GM21515 (cell line): ENCODE results near the gene PLEKHM3.
"Not testable (repeated sequence)": the region's sequence is repeated elsewhere in the genome, so short reads cannot be mapped to it uniquely, and the experiment has no call there.

Source experiments
- ATAC-seq: cut with Tn5 transposase; IDR thresholded peaks from one replicate; pipeline ENCODE4 v1.9.1; 2021; ENCODE audit not compliant: unreplicated experiment

Gene PLEKHM3

DNA sequence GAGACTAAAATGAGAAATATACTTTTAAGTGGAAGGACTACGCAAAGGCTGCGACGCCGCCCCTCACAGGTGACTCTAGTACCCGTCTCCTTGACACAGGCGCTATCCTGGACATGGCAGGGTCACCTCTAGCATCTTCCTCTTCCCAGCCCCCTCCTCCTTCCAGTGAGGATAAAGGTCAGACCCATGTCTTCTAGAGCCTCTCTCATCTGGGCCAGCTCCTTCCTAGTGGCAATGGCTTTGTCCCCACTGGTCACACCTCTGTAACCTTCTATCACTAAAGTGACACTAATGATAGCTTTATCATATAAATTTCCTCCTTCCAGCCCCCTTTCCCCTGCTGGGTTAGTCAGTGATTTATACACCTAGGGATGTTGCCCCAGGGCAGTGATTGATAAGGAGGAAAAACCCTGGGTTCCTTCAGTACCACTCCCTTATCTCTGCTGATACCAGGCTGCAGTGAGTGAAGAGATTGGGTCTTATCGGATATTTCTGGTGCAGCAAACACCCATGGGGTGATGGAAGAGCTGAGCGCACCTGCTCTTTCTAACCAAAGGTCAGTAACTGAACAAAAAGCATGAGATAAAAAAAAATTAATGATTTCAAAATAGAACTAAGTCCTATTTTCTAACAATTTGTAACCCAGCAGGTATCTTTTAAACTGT lies 193.6 kb downstream of the PLEKHM3 start:
- no peak for ATAC-seq

- ATAC-seq = no peak
Measured at GRCh38 chr2:207830778-207831438, 194.4 kb downstream of the PLEKHM3 start.

- ATAC-seq = no peak
Measured at GRCh38 chr2:207828361-207829057, 196.8 kb downstream of the PLEKHM3 start.

GRCh38 chr2:207825978-207826377 lies 199.3 kb downstream of the PLEKHM3 start:
- no peak for ATAC-seq

DNA sequence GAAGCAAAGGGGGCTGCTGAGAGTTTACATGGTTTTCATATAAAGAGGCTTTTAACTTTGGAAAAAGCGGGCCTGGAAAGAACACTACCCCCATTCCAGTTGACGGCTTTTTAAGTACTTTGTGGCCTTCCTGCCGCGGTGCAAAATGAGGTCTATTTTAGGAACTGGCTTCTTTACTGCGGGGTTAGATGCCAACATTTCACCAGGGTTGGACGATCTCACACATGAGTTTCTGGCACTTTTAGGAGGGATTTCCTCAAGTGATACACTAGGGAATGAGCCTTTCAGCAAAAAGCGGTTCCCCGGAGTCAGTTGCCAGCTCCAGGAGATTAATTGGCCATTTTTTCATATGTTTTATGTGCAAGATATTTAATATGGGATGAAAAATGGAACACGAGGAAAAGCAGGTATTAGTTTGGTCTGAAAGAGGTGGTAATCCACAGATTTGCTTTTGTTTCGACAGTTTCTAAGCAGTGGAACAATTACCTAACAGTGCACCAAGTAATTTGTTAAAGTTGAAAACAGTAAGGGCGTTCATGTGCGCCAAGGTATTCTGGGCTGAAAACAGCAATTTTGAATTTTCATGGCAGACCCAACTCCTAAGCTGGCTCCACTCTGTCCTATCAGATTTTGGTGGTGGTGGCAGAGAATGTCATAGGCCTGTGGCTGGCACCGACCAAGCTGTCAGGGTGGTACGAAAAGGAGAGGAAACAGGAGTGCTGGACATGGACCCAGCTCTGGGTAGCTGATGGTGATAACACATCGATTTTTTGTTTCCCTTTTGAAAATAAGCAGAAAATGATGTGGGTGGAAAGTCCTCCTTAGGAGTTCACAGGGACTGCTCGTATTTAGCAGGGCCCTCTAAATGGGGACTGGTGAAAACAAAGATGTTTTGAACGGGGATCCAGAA lies 200.0 kb downstream of the PLEKHM3 start:
- no peak for ATAC-seq

GRCh38 chr2:207823865-207824264 lies 201.5 kb downstream of the PLEKHM3 start:
- no peak for ATAC-seq

- no peak for ATAC-seq
Measured at GRCh38 chr2:207819839-207820784, 205.2 kb downstream of the PLEKHM3 start.

DNA sequence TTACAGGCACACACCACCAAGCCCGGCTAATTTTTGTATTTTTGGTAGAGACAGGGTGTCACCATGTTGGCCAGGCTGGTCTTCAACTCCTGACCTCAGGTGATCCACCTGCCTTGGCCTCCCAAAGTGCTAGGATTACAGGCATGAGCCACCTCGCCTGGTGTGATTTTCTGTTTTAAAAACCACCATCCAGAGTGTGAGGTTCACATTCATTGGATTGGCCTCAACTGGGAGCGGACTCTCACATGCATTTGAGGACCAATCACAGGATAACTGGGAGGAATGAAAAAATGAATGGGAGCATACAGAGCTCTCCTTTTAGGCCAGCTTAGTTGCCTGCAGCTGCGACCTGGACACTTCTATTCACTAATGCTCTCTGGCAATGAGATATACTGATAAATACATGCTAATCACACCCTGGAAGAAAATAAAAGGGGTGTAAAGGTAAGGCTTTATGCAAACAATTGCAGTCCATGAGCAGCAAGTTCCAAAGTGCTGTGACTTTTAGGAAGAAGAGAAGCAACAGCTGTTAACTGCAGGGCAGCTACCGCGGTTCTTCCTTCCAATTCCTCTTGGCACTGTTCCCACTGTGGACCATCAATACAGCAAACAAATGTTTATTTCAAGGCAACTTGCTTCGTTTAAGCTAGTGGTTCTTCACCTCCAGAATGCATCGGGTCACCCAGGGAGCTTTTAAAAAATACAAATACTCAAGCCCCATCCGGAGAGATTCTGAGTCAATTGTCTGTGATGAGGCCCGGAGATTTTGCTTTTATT lies 206.1 kb downstream of the PLEKHM3 start:
- ATAC-seq = no peak

DNA sequence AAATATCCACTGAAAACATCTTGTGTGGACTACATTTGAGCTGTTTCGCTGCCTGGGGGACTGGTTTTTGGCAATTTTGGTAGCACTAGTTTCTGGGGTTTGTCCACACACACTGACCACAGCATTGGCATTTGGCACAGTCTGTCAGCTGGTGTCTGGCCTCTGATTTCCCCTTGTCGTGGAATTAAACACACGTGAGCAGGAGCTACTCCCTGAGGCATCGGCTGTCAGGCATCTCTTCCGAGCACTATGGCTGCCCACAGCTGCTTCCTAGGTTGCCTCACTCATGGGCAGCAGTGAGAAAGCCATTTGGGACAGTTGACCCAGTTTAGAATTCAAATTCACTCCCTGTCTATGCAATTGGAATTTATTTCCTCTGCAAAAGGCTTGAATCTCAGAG lies 208.8 kb downstream of the PLEKHM3 start:
- no peak for ATAC-seq

DNA sequence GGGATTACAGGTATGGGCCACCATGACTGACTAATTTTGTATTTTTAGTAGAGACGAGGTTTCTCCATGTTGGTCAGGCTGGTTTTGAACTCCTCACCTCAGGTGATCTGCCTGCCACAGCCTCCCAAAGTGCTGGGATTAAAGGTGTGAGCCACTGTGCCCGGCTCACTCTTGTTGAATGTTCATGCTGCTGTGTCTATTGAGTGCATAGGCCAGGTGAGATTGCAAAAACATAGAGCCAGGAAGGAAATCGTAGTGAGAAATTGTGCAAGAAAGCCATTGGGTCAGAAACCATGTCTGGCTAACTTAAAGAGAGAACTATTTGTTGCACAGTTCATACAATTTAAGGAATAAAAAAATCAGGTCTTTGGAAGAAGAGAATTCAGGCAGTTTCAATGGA lies 210.1 kb downstream of the PLEKHM3 start:
- ATAC-seq = no peak

DNA sequence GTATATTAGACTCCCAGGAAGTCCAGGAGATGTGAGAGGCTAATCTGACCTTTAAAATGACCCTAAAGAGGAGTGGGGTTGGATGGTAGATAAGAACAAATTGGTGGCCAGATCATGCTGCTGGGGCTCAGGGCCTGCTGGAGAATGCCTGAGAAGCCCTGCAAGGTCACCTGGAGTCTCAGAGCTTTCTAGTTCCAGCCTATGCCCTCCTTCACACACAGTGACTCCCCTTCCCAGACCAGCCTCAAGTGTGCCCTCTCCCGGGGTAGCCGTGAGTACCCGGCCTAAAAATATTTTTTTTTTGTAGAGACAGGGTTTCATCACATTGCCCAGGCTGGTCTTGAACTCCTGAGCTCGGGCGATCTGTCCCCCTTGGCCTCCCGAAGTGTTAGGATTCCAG lies 211.4 kb downstream of the PLEKHM3 start:
- ATAC-seq = no peak

DNA sequence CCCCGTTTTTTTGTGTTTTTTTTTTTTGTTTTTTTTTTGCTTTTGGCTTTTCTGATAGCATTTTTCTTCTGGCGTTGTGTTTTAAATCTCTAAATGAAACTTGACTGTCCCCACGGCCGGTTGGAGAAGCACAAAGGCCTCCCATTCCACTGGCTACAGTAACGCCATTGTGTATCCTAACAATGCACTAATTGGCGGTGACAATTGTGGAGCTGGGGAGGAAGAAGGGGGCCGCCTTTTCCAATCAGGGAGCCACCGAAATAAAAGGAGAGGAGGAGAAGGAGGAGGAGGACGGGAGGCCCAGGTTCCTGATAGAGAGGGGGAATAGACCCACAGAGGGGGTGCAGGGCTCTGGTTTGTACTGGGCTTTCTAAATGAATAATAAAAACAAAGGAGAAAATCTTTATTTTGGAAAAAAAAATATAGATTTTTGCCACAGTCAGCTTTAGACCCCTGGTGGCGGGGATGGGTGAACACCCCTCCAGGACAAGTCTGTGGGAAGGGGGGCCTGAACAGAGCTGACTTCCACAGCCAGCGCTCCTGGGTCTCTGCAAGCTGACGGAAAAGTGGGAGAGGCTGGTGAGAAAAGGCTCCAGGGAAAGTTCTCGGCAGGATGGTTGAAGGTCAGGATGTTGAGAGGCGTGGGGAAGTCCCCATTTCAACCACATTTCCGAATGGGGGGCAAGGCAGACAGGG lies 212.0 kb downstream of the PLEKHM3 start:
- ATAC-seq = no peak

DNA sequence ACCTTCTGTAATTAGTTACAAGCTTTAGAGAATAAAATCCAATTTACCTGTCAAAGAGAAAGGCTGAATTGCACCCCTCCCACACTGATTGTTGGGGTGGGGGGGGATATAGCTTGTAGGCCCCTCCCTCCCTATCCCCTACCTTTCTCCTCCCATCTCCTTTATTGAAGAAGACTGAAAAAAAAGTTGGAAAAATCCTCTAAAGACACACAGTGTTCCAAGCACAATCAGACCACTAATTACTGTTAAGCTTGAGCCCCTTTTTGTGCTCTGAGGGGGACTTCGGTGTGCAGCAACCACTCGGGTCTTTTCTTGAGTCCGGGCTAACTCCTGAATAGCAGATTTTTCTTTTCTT lies 212.6 kb downstream of the PLEKHM3 start:
- no peak for ATAC-seq

- ATAC-seq = no peak
Measured at GRCh38 chr2:207812058-207812725, 213.1 kb downstream of the PLEKHM3 start.

GRCh38 chr2:207811658-207812057 lies 213.7 kb downstream of the PLEKHM3 start:
- ATAC-seq = not testable (repeated sequence)

DNA sequence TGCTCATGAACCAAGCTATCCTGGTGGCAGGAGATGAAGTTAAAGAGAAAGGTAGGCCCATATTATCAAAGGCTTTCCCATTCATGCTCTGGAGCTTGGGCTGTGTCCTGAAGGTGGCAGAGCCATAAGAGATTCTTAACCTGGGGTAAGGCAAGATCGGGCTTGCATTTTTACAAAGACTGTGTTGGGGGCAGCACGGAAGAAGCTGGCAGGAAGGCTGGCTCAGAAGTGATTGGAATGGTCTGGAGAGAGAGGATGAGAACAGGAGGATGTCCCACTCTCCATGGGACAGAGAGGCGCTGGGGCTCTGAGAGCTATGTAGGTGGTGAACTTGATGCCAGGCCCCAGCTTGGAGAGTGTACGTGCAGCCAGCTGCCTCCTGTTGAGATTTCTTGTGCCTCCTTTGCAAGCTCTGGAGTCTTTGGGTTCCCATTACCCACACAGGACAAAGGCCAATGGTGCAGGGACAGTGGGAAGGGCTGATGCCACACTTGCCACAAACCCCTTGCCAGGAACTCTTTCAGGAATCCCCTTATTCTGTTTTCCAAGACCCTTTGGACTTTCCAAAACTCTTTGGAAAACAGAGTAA lies 215.0 kb downstream of the PLEKHM3 start:
- no peak for ATAC-seq

GRCh38 chr2:207808119-207808518 lies 217.2 kb downstream of the PLEKHM3 start:
- ATAC-seq = no peak

DNA sequence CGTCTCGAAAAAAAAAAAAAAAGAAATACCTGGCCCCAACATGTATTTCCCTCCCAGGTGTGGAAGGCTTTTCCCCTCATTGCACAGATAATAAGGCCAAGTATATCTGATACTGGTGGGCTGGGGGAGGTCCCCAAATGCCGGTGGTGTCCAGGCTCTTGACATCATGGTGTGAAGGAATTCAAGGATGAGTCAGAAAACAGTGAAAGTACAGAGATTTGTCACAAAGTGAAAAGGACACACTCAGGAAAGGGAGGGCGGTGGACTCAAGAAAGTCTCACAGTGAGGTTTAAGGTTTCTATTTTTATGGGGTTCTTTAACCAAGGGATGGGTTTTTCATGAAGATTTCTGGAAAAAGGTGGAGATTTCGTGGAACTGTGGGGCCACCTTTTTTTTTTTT lies 217.8 kb downstream of the PLEKHM3 start:
- ATAC-seq = no peak
